ENCODE results near the gene SESTD1.

SESTD1 gene

GRCh38 chr2:179264368-179265081 is at the start of gene SESTD1:
TSS of gene SESTD1 (minus strand) at chr2:179264832. CDS start at chr2:179191841, 72,991 bp downstream.
- peak in 45 of 51 donors; percentile 18 to 84 (median 52) for DNase-seq

- DNase-seq: no peak
Measured at GRCh38 chr2:179313057-179313456, 48.4 kb upstream of the SESTD1 start.

- peak in 8 of 51 donors; percentile 0 to 6 (median 2) for DNase-seq
Measured at GRCh38 chr2:179311101-179311500, 46.5 kb upstream of the SESTD1 start.

DNA sequence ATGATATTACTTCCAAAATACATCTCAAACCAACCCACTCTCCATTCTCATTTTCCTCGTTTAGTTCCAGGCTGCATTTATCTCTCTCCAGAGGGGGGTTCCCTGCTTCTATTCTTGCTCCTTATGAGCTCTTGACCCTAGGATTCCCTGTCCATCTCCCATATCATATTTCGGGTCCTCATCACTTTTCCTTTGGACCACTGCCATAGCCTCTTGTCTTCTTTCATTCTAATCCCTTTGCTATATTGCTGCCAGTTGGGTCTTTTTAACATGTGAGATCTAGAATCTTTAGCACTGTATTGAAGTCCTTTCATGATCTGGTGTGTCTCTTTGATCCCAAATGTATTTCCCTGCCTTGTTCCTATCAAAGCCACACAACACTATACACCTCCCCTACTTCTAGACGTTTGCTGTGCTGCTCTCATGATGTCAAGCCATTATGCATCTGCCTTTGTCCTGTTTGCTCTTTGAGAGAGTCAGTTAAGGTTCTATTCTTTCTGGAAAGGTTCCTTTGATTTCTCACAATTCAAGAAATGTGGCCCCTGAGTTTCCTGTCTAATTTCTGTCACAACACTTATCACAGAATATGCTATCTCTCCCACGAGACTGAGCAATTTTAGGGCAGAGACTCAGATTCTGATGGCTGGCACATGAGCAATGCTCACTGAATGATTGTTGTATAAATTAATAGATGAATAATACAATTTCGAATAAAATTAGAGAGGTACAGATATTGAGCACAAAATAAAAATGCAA is 43.2 kb upstream of the SESTD1 start:
- no peak for DNase-seq

DNA sequence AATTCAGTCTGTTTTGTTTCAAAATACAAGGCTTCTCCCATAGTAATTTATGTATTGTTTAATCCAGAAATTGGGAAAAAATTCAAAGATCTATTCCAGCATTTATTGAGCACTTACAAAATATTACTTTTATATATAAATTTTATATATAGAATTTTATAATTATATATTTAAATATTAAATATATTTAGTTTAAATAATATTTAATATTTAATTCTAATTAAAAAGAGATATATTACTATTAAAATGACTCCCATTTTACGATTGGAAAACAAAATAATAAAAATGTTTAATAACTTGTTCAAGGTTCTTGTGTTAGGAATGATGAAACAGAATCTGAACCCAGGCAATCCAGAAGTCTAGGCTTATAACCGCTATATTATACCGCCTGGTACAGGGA is 40.5 kb upstream of the SESTD1 start:
- no peak for DNase-seq

DNA sequence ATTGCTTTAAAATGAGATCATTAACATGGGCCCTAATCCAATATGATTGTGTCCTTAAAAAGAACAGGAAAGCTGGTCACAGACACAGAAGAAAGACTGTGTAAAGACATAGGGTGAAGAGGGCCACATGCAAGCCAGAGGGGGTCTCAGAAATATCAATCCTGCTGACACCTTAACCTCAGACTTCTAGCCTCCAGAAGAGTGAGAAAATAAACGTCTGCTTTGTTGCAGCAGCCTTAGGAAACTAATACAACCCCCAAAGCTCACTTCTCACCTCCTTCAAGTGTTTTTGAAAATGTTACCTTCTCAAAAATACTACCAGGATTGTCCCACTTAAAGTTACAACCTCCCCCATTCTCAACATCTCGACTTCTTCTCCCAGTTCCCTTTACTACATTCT is 39.8 kb upstream of the SESTD1 start:
- DNase-seq: no peak

DNA sequence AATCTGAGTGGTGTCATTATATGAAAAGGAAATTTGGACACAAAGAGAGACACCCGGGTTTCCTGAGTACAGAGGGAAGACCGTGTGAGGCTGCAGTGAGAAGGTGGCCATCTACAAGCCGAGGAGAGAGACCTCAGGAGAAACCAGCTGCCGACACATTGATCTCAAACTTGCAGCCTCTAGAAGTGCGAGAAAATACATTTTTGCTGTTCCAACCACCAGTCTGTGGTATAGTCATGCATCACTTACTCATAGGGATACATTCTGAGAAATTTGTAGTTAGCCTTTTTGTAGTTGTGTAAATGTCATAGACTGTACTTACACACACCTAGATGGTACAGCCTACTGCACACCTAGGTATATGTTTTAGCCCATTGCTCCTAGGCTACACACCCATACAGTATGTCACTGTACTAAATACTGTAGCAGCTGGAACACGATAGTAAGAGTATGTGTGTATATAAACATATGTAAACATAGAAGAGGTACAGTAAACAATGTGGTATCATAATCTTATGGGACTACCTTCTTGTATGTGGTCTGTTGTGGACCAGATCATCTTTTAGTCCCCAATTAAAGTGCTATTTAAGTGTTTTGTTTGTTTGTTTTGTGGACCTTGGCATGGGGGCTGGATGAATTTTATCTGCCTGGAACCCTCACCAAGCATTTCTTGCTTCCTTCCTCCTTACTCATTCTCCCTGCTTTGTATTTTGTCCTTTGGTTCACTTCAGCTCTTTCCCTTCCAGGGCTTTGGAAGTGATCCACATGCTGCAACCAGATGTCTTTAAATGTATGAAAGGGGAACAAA is 38.3 kb upstream of the SESTD1 start:
- DNase-seq: no peak

- no peak for DNase-seq
Measured at GRCh38 chr2:179302149-179302548, 37.5 kb upstream of the SESTD1 start.

DNA sequence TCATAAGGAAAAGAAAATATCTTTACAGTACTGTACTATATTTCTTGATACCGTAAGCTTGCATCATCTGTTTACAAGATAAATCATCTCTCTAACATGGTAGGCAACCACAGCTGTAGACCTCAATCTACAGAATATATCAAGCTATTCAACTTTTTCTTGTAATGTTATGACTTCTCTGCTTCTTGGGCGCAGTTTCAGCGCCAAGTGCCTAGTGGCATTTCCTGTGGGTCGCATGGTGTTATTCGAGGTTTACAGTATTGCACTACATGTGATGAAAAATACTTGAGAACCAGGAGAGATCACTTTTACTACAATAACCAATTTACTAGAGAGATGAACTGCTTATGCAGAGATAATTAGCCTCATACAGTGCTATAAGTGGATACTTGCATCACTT is 34.0 kb upstream of the SESTD1 start:
- no peak for DNase-seq

- DNase-seq: no peak
Measured at GRCh38 chr2:179297927-179298326, 33.3 kb upstream of the SESTD1 start.

GRCh38 chr2:179290329-179290728 is 25.7 kb upstream of the SESTD1 start:
- no peak for DNase-seq

DNA sequence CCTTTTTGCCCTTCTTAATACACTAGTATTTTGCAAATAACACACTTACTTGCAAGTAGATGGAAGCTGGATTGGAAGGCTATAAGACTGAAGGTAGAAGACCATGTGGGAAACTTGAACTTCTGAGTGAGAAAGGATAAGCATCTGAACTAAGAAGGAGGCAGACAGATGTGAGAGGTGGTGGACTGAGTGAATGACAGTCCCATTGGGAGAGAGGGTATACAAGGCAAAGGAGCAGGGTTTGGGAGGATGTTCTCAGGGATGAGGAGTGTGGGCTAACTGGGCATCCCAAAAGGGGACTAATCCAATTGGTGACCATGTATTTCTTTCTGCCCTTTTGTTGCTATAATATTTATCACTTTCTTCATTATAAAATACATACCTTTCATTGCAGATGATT is 20.4 kb upstream of the SESTD1 start:
- no peak for DNase-seq

- no peak for DNase-seq
Measured at GRCh38 chr2:179277429-179278196, 13.0 kb upstream of the SESTD1 start.

DNA sequence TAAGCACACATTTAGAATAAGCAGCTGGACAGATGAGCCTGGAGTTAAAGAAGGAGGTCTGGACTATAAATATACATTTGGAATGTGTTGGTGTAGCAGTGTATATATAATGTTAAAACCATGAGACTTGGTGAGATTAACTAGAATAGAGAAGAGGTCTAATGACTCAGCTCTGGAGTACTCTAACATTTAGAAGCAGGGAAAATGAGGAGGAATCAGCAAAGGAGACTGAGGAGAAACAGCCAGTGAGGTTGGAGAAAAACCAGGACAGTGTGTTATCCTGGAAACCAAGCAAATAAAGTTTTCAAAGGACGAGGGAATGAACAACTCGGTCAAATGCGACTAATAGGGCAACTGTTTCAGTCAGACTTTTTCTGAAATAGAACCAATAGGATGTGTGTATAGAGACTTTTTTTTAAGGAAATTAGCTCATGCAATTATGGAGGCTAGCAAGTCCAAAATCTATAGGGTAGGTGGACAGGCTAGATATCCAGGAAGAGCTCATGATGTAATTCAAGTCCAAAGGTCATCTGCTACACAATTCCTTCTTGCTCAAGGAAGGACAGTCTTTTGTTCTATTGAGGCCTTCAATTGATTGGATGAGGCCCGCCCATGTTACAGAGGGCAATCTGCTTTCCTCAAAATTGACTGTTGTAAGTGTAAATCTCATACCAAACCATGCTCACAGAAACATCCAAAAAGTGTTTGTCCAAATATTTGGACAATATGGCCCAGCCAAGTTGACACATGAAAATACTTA is 10.8 kb upstream of the SESTD1 start:
- no peak for DNase-seq

GRCh38 chr2:179274749-179275148 is 10.1 kb upstream of the SESTD1 start:
- DNase-seq: no peak

- DNase-seq: peak in 10 of 51 donors; percentile 2 to 80 (median 12)
Measured at GRCh38 chr2:179273461-179273962, 8.9 kb upstream of the SESTD1 start.

- DNase-seq: peak in 8 of 51 donors; percentile 2 to 78 (median 12)
Measured at GRCh38 chr2:179272406-179273192, 8.0 kb upstream of the SESTD1 start.

GRCh38 chr2:179270689-179271088 is 6.1 kb upstream of the SESTD1 start:
- DNase-seq: no peak

GRCh38 chr2:179268277-179268925 is 3.8 kb upstream of the SESTD1 start:
- DNase-seq: no peak

All from hypothalamus (tissue), 51 donors.